Activated CD8-positive, alpha-beta memory T cell treated with anti-CD3 and anti-CD28 coated beads, Interleukin-2, amount 50 U/mL, for 4 hours (primary cell): Measurements from ENCODE around the gene UGGT1.
A peak's percentile ranks its signal among the peaks of the same experiment; 100 is the strongest.

Source experiments
- DNase-seq: peaks from one replicate; pipeline ENCODE4 v3.0.0-alpha.2; 2020

UGGT1 gene

GRCh38 chr2:128227862-128228261 lies 136.9 kb downstream of the UGGT1 start:
- no peak for DNase-seq

GRCh38 chr2:128228894-128229293 lies 137.9 kb downstream of the UGGT1 start:
- DNase-seq = no peak

- DNase-seq = peak; percentile 88
Measured at GRCh38 chr2:128232965-128233789, 142.2 kb downstream of the UGGT1 start.

GRCh38 chr2:128233790-128234395 lies 142.9 kb downstream of the UGGT1 start:
- DNase-seq = no peak

GRCh38 chr2:128234613-128235012 lies 143.6 kb downstream of the UGGT1 start:
- DNase-seq = no peak

GRCh38 chr2:128235581-128235980 lies 144.6 kb downstream of the UGGT1 start:
- DNase-seq = no peak

GRCh38 chr2:128236491-128237035 lies 145.6 kb downstream of the UGGT1 start:
- DNase-seq = no peak

- no peak for DNase-seq
Measured at GRCh38 chr2:128237081-128237534, 146.1 kb downstream of the UGGT1 start.

GRCh38 chr2:128237911-128238697 lies 147.1 kb downstream of the UGGT1 start:
- no peak for DNase-seq

GRCh38 chr2:128241896-128242295 lies 150.9 kb downstream of the UGGT1 start:
- no peak for DNase-seq
